ENCODE results near the gene TSNAX.

DNA sequence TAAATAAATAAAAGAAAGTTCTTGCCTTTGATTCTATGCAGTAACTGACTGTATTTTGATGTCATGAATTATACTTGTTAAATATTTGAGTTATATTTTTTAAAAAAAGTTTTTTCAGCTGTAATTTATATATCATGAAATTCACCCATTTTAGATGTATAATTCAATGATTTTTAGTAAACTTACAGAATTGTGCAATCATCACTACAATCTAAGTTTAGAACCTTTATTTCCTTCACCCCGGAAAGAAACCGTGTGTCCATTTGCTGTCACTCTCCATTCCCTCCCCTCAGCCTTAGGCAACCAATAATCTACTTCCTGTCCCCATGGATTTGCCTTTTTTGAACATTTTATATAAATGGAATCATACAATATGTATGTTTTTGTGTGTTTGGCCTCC lies 65.7 kb downstream of the TSNAX start:
- no peak for TF ChIP-seq POLR2AphosphoS5 (IDR thresholded peaks at IDR 0.05; ENCODE audit: low read depth, low read length)
- no peak for TF ChIP-seq TAF1 (IDR thresholded peaks at IDR 0.05; ENCODE audit: borderline replicate concordance, insufficient read depth, low read length)
- TF ChIP-seq SIN3A (IDR thresholded peaks at IDR 0.05; ENCODE audit: borderline replicate concordance, insufficient read depth, low read length) = no peak
- no peak for TF ChIP-seq FOXP2 (optimal IDR thresholded peaks at IDR 0.05; ENCODE audit: borderline replicate concordance, extremely low read depth, extremely low read length, insufficient read depth)
- TF ChIP-seq, protein P1, sequence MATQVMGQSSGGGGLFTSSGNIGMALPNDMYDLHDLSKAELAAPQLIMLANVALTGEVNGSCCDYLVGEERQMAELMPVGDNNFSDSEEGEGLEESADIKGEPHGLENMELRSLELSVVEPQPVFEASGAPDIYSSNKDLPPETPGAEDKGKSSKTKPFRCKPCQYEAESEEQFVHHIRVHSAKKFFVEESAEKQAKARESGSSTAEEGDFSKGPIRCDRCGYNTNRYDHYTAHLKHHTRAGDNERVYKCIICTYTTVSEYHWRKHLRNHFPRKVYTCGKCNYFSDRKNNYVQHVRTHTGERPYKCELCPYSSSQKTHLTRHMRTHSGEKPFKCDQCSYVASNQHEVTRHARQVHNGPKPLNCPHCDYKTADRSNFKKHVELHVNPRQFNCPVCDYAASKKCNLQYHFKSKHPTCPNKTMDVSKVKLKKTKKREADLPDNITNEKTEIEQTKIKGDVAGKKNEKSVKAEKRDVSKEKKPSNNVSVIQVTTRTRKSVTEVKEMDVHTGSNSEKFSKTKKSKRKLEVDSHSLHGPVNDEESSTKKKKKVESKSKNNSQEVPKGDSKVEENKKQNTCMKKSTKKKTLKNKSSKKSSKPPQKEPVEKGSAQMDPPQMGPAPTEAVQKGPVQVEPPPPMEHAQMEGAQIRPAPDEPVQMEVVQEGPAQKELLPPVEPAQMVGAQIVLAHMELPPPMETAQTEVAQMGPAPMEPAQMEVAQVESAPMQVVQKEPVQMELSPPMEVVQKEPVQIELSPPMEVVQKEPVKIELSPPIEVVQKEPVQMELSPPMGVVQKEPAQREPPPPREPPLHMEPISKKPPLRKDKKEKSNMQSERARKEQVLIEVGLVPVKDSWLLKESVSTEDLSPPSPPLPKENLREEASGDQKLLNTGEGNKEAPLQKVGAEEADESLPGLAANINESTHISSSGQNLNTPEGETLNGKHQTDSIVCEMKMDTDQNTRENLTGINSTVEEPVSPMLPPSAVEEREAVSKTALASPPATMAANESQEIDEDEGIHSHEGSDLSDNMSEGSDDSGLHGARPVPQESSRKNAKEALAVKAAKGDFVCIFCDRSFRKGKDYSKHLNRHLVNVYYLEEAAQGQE (IDR thresholded peaks at IDR 0.05; ENCODE audit: insufficient read depth in 1 of 2, low read depth in 2 of 2, low read length in 2 of 2) = no peak

All from PFSK-1 (cell line).